Epithelial cell of esophagus (primary cell): ENCODE measurements around the gene SLC6A18.

Experiments used
- DNase-seq: peaks from one replicate; pipeline ENCODE4 v3.0.0; 2010; ENCODE audit warnings: low read depth
- H3K4me3 ChIP-seq: 2 replicates; pipeline ENCODE4 v1.5.1; 2011; ENCODE audit warnings: mild to moderate bottlenecking, low read length, control low read depth
- TF ChIP-seq, protein P1 (sequence below): IDR thresholded peaks from 2 replicates; pipeline ENCODE4 v1.5.1; 2011; ENCODE audit warnings: low read depth, mild to moderate bottlenecking, low read length, control low read depth, inconsistent platforms; ENCODE audit not compliant: insufficient read depth; ENCODE audit errors: missing control alignments

The SLC6A18 gene

DNA sequence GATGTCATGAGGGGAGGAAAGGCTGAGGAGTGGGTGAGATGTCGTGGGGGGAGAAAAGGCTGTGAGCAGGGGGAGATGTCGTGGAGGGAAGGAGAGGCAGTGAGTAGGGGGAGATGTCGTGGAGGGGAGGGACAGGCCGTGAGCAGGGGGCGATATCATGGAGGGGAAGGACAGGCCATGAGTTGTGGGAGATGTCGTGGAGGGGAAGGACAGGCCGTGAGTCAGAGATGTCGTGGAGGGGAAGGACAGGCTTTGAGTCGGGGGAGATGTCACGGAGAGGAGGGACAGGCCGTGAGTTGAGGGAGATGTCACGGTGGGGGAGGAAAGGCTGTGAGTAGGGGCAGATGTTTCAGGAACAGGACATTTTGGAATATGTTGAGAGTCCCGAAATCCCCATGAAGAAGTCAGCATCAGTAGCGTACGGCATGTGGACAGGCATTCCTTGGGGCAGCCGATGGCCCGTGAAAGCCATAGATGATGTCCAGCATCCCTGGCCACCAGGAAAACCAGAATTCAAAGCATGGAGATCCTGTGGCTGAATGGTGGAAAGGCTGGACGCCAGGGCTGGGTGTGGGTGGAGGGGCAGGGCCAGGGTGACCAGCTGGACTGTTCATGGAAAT lies 32.1 kb upstream of the SLC6A18 start:
- TF ChIP-seq, protein P1, sequence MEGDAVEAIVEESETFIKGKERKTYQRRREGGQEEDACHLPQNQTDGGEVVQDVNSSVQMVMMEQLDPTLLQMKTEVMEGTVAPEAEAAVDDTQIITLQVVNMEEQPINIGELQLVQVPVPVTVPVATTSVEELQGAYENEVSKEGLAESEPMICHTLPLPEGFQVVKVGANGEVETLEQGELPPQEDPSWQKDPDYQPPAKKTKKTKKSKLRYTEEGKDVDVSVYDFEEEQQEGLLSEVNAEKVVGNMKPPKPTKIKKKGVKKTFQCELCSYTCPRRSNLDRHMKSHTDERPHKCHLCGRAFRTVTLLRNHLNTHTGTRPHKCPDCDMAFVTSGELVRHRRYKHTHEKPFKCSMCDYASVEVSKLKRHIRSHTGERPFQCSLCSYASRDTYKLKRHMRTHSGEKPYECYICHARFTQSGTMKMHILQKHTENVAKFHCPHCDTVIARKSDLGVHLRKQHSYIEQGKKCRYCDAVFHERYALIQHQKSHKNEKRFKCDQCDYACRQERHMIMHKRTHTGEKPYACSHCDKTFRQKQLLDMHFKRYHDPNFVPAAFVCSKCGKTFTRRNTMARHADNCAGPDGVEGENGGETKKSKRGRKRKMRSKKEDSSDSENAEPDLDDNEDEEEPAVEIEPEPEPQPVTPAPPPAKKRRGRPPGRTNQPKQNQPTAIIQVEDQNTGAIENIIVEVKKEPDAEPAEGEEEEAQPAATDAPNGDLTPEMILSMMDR, result no peak
- DNase-seq, result no peak
- H3K4me3 ChIP-seq, result no peak overlapping the region

DNA sequence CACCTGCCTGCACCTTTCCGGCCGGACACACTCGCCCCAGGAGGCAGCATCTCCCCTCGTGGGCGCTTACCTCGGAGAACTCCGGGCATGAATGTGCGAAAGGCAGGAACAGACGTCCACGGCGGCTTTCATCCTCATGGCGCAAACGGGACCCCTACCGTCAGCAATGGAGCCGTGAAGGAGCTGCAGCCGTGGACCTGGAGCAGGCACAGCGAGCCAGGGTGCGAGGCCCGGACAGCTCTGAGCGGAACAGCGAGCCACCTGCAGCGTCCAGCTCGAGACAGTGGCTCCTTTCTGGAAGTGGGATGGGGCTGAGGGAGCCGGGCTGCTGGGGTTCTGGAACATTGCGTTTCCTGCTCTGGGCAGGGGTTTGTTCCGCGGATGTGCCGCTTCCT lies 31.6 kb upstream of the SLC6A18 start:
- TF ChIP-seq, protein P1, result no peak
- DNase-seq, result no peak

DNA sequence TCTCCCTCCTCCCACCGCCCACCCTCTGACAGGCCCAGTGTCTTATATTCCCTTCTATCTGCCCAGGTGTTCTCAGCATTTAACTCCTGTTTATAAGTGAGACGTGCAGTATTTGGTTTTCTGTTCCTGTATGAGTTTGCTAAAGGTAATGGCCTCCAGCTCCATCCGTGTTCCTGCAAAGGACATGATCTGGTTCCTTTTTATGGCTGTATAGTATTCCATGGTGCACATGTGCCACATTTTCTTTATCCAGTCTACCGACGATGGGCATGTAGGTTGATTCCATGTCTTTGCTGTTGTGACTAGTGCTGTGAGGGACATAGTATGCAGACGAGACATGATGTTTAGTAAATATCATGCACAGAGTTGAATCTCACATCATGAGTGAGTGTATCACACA lies 30.8 kb upstream of the SLC6A18 start:
- DNase-seq, result no peak
- TF ChIP-seq, protein P1, result no peak
- no peak overlapping the region for H3K4me3 ChIP-seq

More for the DNA sequence above, 31.6 kb upstream of the SLC6A18 start:
- no peak overlapping the region for H3K4me3 ChIP-seq

DNA sequence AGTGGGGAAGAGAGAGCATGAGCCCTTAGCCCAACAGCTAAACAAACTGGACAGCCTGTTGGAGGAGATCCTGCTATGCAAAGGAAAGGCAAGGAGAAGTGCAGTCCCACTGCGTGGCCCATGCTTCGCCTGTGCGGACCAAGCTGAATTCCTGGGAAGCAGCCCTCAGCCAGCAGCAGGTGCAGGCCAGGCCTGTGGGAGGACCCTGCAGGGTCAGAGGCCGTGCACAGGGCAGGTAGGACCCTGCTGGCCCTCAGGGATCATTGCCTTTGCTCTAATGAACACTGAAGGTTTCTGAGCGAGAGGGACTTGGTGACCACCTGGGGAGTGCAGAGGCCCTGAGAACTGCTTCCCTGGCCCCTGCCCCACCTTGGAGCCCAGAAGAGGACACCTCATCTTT lies 29.7 kb upstream of the SLC6A18 start:
- TF ChIP-seq, protein P1, result no peak
- H3K4me3 ChIP-seq, result no peak overlapping the region
- no peak for DNase-seq

DNA sequence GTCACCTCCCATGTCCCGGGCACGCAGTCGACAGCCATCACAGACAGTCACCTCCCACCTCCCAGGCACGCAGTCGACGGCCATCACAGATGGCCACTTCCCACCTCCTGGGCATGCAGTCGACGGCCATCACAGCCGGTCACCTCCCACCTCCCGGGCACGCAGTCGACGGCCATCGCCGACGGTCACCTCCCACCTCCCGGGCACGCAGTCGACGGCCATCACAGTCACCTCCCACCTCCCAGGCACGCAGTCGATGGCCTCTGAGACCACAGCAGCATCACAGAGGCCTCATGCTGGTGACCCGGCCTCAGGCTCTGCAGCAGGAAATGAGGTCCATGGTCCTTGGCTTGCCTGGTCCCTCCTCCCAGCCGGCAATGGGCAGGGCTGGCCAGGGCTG lies 29.3 kb upstream of the SLC6A18 start:
- TF ChIP-seq, protein P1, result no peak
- H3K4me3 ChIP-seq, result no peak overlapping the region
- no peak for DNase-seq

DNA sequence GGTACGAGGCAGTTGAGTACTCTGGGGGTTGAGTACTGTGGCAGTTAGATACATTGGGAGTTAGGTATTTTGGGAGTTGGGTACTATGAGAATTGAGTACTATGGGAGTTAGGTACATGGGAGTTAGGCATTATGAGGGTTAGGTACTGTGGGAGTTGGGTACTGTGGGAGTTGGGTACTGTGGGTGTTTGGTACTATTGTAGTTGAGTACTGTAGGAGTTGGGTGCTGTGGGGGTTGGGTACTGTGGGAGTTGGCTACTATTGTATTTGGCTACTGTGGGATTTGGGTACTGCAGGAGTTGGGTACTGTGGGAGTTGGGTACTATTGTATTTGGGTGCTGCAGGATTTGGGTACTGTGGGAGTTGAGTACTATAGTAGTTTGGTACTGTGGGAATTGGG lies 28.6 kb upstream of the SLC6A18 start:
- TF ChIP-seq, protein P1, result no peak
- no peak for DNase-seq
- no peak overlapping the region for H3K4me3 ChIP-seq
